ENCODE data around the gene TMEM86B.

Gene TMEM86B

DNA sequence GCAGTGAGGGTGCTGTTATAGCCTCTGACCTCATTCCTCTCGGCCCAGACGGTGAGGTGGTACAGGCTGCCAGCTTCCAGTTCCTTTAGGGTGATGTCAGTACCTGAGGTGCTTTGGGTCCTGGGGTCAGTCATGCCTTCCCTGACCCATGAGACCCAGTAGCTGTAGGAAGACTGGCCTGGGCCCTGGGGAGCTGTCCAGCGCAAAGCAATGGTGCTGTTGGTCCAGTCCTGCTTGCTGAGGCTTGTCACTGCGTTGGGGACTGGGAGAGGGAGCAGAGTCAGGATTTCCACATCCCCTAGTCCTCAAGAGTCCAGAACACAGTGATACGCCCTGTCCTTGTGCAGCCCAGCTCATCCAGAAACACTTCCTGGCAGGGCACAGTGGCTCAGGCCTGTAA is 29.9 kb downstream of the TMEM86B start:
- TF ChIP-seq, protein P1, sequence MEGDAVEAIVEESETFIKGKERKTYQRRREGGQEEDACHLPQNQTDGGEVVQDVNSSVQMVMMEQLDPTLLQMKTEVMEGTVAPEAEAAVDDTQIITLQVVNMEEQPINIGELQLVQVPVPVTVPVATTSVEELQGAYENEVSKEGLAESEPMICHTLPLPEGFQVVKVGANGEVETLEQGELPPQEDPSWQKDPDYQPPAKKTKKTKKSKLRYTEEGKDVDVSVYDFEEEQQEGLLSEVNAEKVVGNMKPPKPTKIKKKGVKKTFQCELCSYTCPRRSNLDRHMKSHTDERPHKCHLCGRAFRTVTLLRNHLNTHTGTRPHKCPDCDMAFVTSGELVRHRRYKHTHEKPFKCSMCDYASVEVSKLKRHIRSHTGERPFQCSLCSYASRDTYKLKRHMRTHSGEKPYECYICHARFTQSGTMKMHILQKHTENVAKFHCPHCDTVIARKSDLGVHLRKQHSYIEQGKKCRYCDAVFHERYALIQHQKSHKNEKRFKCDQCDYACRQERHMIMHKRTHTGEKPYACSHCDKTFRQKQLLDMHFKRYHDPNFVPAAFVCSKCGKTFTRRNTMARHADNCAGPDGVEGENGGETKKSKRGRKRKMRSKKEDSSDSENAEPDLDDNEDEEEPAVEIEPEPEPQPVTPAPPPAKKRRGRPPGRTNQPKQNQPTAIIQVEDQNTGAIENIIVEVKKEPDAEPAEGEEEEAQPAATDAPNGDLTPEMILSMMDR (IDR thresholded peaks at IDR 0.05; ENCODE audit: borderline replicate concordance, insufficient read depth, low read depth, low read length): no peak
- no peak overlapping the region for H3K4me3 ChIP-seq (ENCODE audit: low read depth, low read length)

DNA sequence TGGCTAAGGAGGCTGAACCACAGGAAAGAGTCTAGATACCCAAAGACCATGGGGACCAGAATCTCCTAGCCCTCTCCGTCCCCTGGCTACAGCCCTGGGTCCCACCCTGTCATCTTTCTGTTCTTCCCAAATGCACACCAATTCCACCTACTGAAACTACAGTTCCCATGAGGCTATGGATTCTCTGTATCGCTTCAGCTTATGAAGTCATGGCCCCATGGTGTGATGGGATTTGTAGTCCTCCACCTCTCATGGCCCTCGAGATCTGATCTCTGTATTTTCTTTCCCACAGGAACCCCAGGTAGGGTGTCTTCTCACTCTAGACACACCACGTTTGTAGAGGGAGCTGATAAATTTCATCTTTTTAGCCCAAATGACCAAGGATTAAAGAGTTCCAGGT is 31.0 kb downstream of the TMEM86B start:
- TF ChIP-seq, protein P1 (IDR thresholded peaks at IDR 0.05; ENCODE audit: borderline replicate concordance, insufficient read depth, low read depth, low read length): no peak
- H3K4me3 ChIP-seq (ENCODE audit: low read depth, low read length): no peak overlapping the region

DNA sequence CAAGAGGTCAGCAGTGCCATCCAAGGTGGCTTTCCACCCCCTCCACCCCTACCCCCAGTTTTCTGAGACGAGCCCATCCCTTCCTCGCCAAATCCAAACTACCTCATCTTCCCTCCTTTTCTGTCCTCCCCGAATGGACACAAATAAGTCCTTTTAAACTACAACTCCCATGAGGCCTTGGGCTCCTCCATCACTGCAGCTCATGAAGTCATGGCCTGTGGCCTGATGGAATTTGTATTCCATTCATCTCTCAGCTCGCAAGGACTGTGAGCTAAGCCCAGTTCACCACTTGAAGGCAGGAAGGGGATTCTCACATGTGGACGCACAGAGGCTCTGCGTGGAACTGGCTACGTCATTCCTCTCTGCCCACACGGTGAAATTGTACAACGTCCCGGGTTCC is 31.8 kb downstream of the TMEM86B start:
- TF ChIP-seq, protein P1 (IDR thresholded peaks at IDR 0.05; ENCODE audit: borderline replicate concordance, insufficient read depth, low read depth, low read length): no peak
- H3K4me3 ChIP-seq (ENCODE audit: low read depth, low read length): no peak overlapping the region

DNA sequence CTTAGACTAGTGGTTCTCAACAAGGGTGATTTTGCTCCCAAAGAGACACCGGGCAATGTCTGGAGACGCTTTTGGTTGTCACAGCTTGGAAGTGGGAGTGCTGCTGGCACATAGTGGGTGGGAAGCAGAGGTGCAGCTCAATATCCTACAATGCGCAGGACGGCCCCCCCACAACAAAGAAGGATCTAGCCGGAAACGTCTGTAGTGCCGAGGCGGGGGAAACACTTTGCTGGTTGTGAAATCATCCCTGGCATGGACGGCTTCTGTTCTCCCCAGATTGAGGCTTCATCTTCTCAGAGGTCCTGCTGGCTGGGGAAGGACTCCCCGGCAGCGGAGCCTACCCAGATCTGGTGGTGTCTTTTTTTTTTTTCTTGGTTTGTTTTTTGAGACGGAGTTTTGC is 35.1 kb downstream of the TMEM86B start:
- H3K4me3 ChIP-seq (ENCODE audit: low read depth, low read length): no peak overlapping the region
- TF ChIP-seq, protein P1 (IDR thresholded peaks at IDR 0.05; ENCODE audit: borderline replicate concordance, insufficient read depth, low read depth, low read length): no peak

DNA sequence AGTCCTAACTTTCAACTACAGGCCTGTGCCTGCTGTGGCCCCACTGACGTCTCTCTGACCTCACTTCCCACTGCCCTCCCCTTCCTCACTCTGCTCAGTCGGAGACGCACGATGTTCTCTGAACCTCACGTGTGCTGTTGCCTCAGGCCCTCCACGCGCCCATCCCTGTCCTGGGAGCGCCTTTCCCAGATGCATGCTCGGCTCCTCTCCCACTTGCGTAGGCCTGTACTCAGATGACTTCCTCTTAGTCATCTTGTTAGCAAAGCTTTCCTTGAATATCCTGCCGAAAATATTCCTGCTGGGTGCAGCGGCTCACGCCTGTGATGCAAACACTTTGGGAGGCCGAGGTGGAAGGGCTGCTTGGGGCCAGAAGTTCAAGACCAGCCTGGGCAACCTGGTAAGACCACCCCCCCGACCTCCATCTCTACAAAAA is 39.1 kb downstream of the TMEM86B start:
- TF ChIP-seq, protein P1 (IDR thresholded peaks at IDR 0.05; ENCODE audit: borderline replicate concordance, insufficient read depth, low read depth, low read length): no peak
- no peak overlapping the region for H3K4me3 ChIP-seq (ENCODE audit: low read depth, low read length)

DNA sequence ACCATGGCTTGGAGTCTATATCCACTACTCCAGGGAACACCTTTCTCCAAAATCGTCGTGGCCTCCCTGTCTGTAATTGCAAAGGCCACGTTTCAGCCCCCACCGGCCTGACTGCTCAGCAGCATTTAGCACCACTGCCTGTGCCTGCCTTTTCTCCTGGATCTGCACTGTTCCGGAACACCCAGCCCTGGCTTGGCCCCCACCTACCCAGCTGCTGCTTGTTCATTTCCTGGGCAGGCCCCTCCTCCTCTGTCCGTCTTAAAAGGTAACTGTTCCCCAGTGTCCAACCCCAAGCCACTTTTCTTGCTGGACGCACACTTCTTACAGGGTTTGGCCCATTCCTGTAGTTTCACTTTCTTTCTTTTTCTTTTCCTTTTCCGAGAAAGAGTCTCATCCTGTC is 39.9 kb downstream of the TMEM86B start:
- TF ChIP-seq, protein P1 (IDR thresholded peaks at IDR 0.05; ENCODE audit: borderline replicate concordance, insufficient read depth, low read depth, low read length): no peak
- H3K4me3 ChIP-seq (ENCODE audit: low read depth, low read length): no peak overlapping the region

DNA sequence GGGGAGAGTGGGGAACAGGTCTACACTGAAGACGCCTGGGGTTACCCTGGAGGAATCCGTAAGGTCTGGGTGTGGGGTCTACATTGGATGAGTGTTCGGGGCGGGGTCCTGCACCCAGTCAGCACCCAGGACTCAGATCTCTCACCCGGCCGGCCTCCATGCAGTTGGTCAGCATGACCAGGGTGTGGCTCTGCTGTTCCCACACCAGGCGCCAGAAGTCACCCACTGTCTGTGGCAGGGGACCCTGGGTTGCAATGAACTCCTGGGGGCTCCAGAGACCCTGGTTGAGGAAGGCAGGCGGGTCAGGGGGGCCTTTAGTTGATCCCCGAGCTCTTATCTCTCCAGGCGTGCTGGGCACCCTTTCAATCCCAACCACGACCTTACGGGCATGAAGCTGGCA is 42.5 kb downstream of the TMEM86B start:
- TF ChIP-seq, protein P1 (IDR thresholded peaks at IDR 0.05; ENCODE audit: borderline replicate concordance, insufficient read depth, low read depth, low read length): no peak
- H3K4me3 ChIP-seq (ENCODE audit: low read depth, low read length): no peak overlapping the region

All from GM12875 (cell line).